Activated CD4-positive, alpha-beta T cell treated with anti-CD3 and anti-CD28 coated beads, Interleukin-2, Interleukin-4, amounts not matched to agents 100 ng/mL and 50 ng/mL, durations not matched to agents 16 hours and 8 hours (primary cell): ENCODE data around the gene PCDHA12.
"Not testable (repeated sequence)": the region's sequence is repeated elsewhere in the genome, so short reads cannot be mapped to it uniquely, and the experiment has no call there.

Experiments used
- DNase-seq: peaks from one replicate; pipeline ENCODE4 v3.0.0-alpha.2; 2020; ENCODE audit warnings: low spot score

Gene PCDHA12

GRCh38 chr5:140875085-140876065, at the start of gene PCDHA12:
TSS of gene PCDHA12 (plus strand) at chr5:140875308. CDS start at chr5:140875473, 165 bp downstream.
- DNase-seq: no peak

DNA sequence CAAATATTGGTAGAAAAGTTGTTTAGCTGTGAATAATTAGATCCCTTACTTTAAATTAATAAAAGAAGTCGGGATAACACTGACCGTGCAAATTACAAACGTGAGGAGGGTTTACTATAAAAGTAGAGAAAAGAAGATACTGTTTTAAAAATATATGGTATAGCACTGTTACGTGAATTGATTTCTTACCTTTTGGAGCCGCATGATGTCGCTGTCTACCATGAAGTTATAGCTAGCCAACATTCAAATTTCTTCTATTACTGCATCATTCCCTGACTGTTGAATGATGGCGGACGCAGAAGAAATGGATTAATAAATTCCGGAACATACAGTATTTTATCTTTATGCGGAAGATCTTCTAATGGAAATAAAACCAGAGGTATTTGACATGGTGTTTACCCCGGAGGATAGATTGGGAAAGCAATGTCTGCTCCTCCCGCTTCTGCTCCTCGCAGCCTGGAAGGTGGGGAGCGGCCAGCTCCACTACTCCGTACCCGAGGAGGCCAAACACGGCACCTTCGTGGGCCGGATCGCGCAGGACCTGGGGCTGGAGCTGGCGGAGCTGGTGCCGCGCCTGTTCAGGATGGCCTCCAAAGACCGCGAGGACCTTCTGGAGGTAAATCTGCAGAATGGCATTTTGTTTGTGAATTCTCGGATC, 47.3 kb upstream of the PCDHA12 start, which contains the start of gene PCDHA6:
Gene PCDHA6 (plus strand): TSS at position 257 of the 658 bp plus-strand sequence. CDS start 132 bp downstream, at position 389.
- DNase-seq: no peak

DNA sequence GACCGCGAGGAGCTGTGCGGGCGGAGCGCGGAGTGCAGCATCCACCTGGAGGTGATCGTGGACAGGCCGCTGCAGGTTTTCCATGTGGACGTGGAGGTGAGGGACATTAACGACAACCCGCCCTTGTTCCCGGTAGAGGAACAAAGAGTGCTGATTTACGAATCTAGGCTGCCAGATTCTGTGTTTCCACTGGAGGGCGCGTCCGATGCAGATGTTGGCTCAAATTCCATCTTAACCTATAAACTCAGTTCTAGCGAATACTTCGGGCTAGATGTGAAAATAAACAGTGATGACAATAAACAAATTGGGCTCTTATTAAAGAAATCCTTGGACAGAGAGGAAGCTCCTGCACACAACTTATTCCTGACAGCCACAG, 46.8 kb upstream of the PCDHA12 start:
- DNase-seq: no peak

DNA sequence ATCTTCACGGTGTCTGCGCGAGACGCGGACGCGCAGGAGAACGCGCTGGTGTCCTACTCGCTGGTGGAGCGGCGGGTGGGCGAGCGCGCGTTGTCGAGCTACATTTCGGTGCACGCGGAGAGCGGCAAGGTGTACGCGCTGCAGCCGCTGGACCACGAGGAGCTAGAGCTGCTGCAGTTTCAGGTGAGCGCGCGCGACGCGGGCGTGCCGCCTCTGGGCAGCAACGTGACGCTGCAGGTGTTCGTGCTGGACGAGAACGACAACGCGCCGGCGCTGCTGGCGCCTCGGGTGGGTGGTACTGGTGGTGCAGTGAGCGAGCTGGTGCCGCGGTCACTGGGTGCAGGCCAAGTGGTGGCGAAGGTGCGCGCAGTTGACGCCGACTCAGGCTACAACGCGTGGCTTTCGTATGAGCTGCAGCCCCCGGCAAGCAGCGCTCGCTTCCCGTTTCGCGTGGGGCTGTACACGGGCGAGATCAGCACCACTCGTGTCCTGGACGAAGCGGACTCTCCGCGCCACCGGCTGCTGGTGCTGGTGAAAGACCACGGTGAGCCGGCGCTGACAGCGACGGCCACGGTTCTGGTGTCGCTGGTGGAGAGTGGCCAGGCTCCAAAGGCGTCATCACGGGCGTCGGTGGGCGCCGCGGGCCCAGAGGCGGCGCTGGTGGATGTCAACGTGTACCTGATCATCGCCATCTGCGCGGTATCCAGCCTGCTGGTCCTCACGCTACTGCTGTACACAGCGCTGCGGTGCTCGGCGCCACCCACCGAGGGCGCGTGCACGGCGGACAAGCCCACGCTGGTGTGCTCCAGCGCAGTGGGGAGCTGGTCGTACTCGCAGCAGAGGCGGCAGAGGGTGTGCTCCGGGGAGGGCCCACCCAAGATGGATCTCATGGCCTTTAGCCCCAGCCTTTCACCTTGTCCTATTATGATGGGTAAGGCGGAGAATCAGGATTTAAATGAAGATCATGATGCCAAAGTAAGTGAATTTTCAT, 45.3 kb upstream of the PCDHA12 start:
- DNase-seq: not testable (repeated sequence)

GRCh38 chr5:140833993-140834392, 41.1 kb upstream of the PCDHA12 start, which contains the start of gene PCDHA7:
TSS of gene PCDHA7 (plus strand) at chr5:140834269. CDS start at chr5:140834384, 115 bp downstream.
- DNase-seq: no peak

DNA sequence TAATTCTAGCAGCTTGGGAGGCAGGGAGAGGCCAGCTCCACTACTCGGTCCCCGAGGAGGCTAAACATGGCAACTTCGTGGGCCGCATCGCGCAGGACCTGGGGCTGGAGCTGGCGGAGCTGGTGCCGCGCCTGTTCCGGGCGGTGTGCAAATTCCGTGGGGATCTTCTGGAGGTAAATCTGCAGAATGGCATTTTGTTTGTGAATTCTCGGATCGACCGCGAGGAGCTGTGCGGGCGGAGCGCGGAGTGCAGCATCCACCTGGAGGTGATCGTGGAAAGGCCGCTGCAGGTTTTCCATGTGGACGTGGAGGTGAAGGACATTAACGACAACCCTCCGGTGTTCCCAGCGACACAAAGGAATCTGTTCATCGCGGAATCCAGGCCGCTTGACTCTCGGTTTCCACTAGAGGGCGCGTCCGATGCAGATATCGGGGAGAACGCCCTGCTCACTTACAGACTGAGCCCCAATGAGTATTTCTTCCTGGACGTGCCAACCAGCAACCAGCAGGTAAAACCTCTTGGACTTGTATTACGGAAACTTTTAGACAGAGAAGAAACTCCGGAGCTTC, 40.6 kb upstream of the PCDHA12 start:
- DNase-seq: not testable (repeated sequence)

- DNase-seq: no peak
Measured at GRCh38 chr5:140835622-140836510, 39.2 kb upstream of the PCDHA12 start.

GRCh38 chr5:140840978-140841962, 33.8 kb upstream of the PCDHA12 start, which contains the start of gene PCDHA8:
TSS of gene PCDHA8 (plus strand) at chr5:140841187. CDS start at chr5:140841322, 135 bp downstream.
- peak; percentile 4 for DNase-seq

DNA sequence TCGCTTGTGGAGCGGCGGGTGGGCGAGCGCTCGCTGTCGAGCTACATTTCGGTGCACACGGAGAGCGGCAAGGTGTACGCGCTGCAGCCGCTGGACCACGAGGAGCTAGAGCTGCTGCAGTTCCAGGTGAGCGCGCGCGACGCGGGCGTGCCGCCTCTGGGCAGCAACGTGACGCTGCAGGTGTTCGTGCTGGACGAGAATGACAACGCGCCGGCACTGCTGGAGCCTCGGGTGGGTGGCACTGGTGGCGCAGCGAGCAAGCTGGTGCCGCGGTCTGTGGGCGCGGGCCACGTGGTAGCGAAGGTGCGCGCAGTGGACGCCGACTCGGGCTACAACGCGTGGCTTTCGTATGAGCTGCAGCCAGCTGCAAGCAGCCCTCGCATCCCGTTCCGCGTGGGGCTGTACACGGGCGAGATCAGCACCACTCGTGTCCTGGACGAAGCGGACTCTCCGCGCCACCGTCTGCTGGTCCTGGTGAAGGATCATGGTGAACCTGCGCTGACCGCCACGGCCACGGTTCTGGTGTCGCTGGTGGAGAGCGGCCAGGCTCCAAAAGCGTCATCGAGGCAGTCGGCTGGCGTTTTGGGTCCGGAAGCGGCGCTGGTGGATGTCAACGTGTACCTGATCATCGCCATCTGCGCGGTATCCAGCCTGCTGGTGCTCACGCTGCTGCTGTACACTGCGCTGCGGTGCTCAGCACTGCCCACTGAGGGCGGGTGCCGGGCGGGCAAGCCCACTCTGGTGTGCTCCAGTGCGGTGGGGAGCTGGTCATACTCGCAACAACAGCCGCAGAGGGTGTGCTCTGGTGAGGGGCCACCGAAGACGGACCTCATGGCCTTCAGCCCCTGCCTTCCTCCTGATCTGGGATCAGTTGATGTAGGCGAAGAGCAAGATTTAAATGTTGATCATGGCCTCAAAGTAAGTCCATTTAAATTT, 32.0 kb upstream of the PCDHA12 start:
- no peak for DNase-seq

DNA sequence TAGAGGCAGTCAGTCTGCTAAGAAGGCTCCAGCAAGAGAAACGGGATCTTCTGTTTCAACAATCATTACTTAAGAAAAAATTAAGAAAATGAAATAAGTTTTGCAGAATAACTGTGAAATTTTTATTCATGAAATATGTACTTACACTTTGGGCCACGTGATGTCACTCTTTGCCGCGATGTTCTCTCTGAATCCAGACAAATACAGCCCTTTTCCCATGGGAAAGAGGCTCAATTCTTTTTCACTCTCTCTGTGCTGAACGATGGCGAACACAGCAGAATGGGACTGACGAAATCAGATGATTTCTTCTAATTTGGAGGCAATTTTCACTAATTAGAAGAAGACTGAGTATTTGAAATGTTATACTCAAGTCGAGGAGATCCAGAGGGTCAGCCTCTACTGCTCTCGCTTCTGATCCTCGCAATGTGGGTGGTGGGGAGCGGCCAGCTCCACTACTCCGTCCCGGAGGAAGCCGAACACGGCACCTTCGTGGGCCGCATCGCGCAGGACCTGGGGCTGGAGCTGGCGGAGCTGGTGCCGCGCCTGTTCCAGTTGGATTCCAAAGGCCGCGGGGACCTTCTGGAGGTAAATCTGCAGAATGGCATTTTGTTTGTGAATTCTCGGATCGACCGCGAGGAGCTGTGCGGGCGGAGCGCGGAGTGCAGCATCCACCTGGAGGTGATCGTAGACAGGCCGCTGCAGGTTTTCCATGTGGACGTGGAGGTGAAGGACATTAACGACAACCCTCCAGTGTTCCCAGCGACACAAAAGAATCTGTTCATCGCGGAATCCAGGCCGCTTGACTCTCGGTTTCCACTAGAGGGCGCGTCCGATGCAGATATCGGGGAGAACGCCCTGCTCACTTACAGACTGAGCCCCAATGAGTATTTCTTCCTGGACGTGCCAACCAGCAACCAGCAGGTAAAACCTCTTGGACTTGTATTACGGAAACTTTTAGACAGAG, 26.7 kb upstream of the PCDHA12 start, which contains the start of gene PCDHA9:
Gene PCDHA9 (plus strand): TSS at position 244 of the 964 bp plus-strand sequence. CDS start 114 bp downstream, at position 358.
- DNase-seq: not testable (repeated sequence)

DNA sequence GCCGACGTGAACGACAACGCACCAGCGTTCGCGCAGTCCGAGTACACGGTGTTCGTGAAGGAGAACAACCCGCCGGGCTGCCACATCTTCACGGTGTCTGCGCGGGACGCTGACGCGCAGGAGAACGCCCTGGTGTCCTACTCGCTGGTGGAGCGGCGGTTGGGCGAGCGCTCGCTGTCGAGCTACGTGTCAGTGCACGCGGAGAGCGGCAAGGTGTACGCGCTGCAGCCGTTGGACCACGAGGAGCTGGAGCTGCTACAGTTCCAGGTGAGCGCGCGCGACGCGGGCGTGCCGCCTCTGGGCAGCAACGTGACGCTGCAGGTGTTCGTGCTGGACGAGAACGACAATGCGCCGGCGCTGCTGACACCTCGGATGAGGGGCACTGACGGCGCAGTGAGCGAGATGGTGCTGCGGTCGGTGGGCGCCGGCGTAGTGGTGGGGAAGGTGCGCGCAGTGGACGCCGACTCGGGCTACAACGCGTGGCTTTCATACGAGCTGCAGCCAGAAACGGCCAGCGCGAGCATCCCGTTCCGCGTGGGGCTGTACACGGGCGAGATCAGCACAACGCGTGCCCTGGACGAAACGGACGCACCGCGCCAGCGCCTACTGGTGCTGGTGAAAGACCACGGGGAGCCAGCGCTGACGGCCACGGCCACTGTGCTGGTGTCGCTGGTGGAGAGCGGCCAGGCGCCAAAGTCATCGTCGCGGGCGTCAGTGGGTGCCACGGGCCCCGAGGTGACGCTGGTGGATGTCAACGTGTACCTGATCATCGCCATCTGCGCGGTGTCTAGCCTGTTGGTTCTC, 25.1 kb upstream of the PCDHA12 start:
- not testable (repeated sequence) for DNase-seq

GRCh38 chr5:140855772-140856674, 19.1 kb upstream of the PCDHA12 start, which contains the start of gene PCDHA10:
TSS of gene PCDHA10 (plus strand) at chr5:140855897. CDS start at chr5:140856049, 152 bp downstream.
- DNase-seq: no peak

- no peak for DNase-seq
Measured at GRCh38 chr5:140857177-140857986, 17.7 kb upstream of the PCDHA12 start.

DNA sequence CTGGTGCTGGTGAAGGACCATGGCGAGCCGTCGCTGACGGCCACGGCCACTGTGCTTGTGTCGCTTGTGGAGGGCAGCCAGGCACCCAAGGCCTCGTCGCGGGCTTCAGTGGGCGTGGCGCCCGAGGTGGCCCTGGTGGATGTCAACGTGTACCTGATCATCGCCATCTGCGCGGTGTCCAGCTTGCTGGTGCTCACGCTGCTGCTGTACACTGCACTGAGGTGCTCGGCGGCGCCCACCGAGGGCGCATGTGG, 17.2 kb upstream of the PCDHA12 start:
- no peak for DNase-seq
